ENCODE results near the gene TSHZ2.

- TF ChIP-seq CTCF (IDR thresholded peaks at IDR 0.05; ENCODE audit: insufficient read depth, low read depth, low read length) (no peak), EZH2 (IDR thresholded peaks at IDR 0.05; ENCODE audit: insufficient read depth, low read length) (no peak)
Observed at GRCh38 chr20:53533500-53533899, 561.3 kb downstream of the TSHZ2 start.

All from astrocyte (in vitro differentiated cells and primary cell).